Measurements from ENCODE around the gene NME7.
"Not testable (repeated sequence)": the region's sequence is repeated elsewhere in the genome, so short reads cannot be mapped to it uniquely, and the experiment has no call there.

The NME7 gene

DNA sequence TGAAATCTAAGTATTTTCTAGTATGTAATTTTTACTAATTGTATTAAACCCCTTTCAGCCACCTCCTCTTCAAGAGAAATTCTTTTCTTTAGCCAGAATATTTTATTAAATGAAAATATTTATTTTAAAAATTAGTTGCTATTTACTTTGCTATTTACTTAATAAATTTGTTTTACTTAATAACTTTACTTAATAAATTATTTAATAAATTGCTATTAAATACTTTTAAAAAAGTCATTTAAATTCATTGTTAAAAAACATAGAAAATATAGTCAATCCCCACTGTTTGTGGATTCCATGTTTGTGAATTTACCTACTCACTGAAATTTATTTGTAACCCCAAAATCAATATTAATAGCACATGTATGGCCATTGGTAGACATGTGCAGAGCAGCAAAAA lies 155.5 kb downstream of the NME7 start:
- no peak for DNase-seq

- DNase-seq, result no peak
Observed at GRCh38 chr1:169207797-169208520, 159.6 kb downstream of the NME7 start.

GRCh38 chr1:169204157-169204556 lies 163.4 kb downstream of the NME7 start:
- no peak for DNase-seq

GRCh38 chr1:169202791-169203665 lies 164.6 kb downstream of the NME7 start:
- DNase-seq, result no peak

DNA sequence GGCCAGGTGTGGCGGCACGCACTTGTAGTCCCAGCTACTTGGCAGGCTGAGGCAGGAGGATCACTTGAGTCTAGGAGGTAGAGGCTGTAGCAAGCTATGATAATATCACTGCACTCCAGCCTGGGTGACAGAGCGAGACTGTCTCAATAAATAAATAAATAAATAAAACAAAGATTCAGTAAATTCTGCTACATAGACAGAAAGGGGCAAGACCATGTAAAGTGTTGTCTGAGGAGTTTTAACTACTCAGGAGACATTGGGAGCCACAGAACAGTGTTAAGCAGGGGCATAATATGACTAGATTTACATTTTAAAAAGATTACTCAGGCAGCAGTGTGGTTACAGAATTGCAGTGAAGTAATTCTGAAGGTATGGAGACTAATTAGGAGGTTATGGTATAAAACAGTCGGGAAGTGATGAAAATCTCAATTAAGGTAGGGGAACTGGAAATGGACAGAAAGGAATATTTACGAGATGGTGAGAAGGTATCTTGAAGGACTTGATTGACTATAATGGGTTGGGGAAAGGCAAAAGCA lies 166.4 kb downstream of the NME7 start:
- no peak for DNase-seq

GRCh38 chr1:169200319-169200718 lies 167.3 kb downstream of the NME7 start:
- no peak for DNase-seq

- no peak for DNase-seq
Observed at GRCh38 chr1:169196581-169196980, 171.0 kb downstream of the NME7 start.

DNA sequence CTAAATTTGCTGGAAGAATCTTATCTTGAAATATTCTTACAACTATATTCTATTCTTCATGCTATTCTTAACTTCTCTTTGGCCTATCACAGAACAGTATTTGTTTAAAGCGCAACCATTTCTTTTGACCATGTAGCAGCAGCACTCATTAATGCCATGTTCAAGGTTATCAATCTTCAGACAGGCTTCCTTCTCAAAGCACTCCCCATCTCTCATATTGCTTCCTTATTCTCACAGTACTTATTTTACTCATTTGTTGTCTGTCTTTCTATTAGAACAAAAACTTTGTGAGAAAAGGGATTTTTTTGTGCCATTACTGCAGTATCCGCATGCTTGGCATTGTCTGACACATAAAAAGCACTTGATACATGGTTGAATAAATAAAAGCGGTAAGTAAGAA lies 171.4 kb downstream of the NME7 start:
- DNase-seq, result no peak

DNA sequence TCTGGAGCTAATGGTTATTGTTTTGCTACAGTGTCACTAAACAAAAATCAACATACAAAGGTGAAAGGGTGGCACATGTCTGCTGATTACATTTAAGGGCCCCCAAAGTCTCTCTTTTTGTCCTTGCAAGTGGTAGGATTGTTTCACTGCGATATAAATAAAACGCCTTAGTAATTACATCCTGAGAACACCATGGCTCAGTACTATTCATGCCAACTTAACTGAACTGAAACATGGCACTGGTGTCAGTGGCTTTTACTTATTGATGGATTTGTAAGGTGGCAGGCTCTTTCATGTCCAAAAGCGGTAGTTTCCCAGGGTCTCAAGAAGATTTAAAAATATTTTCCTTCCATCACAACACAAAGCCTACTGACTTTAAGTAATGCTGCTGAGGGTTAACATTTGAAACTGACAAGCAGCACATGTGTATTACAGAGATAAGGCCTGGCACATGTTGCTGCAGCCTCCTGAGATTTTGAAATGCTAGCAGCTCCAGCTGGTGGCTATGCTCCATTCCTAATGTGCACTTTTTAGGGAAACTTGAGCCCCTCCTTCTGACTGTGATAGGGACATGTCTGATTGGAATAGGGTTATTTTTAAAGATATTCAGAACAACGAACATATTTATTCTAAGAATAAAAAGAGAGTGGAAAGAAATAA lies 174.3 kb downstream of the NME7 start:
- DNase-seq, result no peak

DNA sequence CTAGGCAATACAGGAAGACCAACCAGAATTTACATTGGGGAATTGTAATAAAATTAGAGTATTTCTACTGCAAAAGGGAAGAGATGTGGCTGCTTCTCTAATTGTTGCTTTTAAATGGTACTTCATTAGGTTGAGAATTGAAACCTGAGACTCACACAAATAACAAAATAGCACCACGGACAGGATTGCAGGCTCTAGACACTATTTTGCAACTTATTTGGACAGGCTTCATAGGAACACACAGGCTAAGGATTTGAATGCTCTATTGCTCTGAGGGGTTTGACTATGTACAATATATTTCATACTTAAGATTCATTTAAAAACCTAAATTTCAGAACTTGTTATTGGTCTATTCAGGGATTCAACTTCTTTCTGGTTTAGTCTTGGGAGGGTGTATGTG lies 181.5 kb downstream of the NME7 start:
- DNase-seq, result no peak

GRCh38 chr1:169184812-169185211 lies 182.8 kb downstream of the NME7 start:
- no peak for DNase-seq

DNA sequence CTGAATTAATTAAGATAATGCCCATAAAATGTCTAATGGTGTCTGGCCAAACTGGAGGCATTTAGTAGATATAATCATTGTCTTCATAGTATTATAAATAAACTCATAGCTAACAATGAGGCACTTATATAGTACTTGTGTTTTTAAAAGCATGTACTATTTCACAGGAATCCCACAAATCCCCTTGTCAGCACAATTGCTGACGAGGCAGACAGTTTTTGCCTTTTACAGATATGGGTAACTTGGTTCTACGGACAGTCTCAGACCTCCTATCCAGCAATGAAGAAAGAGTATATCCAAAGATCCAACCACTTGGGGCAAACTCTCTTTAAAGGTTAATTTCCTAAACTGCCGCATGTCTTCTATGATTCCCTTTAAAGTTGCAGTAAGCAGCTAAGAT lies 187.4 kb downstream of the NME7 start:
- no peak for DNase-seq

GRCh38 chr1:169179431-169179830 lies 188.2 kb downstream of the NME7 start:
- DNase-seq, result not testable (repeated sequence)

GRCh38 chr1:169175461-169175860 lies 192.1 kb downstream of the NME7 start:
- DNase-seq, result no peak

DNA sequence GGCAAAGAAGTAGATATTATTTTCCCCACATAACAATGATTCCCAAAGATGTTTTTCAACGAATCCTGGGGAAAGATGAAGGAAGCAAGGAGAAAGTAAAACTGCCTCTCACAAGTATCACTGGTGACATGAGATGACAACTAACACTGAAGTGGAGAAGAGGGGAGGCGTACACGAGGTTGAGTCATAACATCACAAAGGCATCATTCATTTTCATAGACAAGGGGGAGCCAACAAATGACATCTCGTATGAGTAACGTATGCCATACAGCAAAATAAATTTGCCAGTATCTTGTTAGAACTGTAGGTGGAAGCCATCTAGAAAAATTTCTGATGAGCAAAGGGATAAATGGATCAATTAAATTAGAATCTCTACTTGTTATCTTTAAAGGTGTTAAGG lies 204.5 kb downstream of the NME7 start:
- no peak for DNase-seq

DNA sequence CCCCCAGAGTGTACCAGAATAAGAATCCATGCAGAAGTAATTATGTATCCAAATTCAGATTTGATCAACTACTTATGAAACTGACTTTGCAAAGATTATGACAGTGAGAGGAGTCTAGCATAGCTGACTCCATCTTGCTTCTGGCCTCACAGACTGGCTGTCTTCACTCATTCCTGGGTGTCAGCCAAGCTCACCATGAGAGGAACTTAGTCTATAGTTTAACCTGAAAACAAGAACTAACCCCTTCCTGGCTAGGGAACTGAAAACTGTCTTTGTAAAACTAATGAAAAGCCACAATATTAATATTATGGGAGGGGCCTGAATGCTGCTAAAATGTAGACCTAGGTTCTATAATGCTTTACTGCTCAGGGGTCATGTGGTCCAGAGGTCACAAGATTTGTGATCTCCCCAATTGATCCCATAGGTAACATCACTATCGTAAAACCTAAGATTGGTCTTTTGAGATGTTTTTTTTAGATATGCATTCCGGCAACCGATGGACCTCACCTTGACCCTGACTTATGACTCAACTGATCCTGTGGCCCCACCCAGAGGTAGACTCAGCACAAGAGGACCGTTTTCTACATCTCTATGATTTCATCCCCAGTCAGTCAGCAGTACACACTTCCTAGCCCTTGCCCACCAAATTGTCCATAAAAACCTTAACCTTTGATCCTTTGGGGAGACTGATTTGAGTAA lies 206.0 kb downstream of the NME7 start:
- DNase-seq, result no peak

DNA sequence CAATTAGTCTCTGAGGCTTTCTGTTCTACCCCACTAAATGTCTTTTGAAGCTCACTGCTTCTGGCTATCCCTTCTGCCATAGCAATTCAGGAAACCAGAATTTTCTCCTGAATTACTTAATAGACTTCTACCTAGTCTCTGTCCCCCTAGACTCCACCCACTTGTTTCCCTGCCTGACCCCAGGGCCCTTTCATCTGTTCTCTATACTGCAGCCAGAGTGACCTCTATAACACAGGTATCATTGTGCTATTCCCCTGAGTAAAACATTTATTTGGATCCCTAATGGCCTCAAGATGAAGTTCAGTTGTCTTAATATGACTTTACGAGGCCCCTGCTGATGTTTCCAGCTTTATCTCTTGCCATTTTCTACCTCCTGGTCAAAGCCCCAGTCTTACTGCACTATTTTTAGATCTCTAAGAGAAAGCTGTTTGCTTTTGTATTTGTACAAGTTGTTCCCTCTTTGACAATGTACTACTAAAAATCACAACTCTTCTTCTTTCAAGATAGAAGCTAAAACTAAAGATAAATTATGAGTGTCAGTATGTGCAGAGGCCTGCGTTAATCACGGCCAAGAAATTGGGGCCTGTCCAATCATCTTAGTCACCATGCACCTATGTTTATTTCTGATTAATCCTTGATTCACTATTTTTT lies 206.6 kb downstream of the NME7 start:
- no peak for DNase-seq

DNA sequence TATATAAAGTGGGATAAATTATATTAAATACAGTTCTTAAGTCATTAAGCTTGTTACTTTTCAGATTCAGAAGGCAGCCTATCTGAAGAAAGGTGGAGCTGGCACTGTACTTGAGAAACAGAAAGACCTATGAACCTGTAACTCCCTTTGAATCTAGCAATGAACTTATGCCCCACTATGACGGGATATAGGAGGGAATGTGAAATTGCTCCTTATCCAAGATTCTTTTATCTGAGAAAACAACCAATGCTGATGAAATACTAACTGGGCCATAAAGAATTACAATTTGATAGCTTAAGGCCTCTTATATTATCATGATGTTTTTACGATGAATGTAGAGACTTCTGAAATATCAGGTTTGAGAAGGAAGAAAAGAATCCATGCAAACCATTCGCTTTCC lies 211.0 kb downstream of the NME7 start:
- DNase-seq, result no peak

- DNase-seq, result no peak
Observed at GRCh38 chr1:169155675-169156074, 211.9 kb downstream of the NME7 start.

- no peak for DNase-seq
Observed at GRCh38 chr1:169151338-169151837, 216.2 kb downstream of the NME7 start.

- DNase-seq, result no peak
Observed at GRCh38 chr1:169150641-169151337, 216.8 kb downstream of the NME7 start.

All from NCI-H2081 (cell line).